GM18907 (cell line): ENCODE measurements around the gene GATA6.
"Not testable (repeated sequence)": the region's sequence is repeated elsewhere in the genome, so short reads cannot be mapped to it uniquely, and the experiment has no call there.

Experiments used
- ATAC-seq: cut with Tn5 transposase; IDR thresholded peaks from one replicate; pipeline ENCODE4 v1.9.1; 2021; ENCODE audit warnings: mild to moderate bottlenecking, moderate library complexity; ENCODE audit not compliant: unreplicated experiment

GATA6 gene

DNA sequence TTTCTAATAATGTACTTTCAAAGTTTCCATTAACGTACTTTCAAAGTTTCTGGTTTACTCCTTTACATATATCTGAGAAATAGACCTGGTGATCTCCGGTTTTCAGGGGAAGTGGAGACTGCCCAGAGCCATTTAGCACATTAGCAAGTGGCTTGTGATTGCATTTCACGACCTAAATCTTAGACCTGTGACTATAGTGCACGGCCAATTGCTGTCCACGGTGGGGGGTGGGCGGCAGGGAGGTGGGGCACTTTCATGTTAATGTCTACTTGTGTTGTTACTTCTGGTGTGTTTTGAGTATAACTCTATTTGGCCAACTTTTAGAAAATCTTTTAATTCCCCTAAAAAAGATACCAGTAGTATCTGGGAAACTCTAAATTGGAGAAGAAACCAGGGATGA, 11.3 kb downstream of the GATA6 start:
- ATAC-seq: no peak

DNA sequence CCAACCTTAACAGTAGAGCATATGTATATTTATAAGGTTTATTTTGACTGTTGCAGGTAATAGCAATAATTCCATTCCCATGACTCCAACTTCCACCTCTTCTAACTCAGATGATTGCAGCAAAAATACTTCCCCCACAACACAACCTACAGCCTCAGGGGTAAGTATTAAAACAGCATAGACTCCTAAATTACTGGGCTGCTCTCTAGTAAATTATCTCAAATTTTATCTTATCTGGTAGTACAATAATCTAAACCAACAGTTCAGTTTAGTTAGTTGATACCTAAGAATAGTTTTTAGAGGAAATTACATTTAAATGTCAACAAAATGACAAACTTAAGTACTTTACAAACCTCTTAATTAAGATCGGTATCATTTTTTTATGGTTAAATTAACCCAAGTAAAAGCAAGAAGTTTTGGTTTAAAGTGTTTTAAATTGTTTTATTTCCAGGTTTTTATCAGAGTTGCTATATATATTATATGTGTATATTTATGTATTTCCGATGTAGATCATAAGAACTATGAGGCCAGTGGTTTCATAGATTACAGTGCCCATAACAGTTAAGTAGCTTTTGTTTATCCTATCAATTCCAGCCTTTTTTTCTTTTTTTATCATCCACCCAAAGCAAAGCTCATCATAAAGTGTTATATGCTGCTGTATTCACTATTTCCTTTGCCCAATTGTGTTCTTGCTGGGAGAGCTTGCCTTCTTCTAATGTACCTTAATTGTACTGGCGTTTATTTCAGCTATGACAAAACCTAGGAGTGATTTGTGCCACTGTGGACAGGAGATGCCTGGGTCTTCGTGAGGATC, 13.7 kb downstream of the GATA6 start:
- ATAC-seq: no peak

DNA sequence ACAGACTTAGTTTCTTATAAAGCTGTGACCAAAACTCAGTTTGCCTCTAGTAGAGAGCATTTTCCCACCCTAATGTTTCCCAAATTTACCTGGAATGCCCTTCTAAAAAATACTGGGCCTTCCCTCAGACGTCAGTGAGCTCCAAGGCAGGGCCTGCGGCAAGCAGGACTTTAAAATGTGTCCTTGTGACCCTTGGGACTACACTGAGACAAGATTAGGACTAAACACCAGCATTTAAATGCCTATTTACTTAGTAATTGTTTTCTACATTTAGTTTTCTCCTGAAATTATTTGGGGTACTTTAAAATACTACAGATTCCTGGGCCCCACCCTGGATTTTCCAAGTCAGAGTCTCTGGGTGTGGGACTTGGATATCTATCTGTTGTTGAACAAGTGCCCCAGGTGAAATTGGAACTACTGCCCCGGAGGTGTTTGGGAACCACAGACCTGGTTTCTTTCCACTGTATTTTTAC, 14.3 kb downstream of the GATA6 start:
- ATAC-seq: no peak

DNA sequence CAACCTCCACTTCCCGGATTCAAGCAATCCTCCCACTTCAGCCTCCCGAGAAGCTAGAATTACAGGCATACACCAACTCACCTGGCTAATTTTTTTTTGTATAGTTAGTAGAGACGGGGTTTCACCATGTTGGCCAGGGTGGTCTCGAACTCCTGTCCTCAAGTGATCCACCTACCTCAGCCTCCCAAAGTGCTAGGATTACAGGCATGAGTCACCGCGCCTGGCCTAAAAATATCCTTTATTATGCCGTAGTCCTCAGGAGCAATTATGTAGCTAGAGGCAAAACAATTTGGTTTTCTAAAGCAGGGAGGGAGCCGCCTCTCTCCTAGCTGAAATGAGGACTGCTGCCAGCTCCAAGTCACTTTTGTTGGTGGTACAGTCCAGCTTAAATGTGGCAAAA, 15.2 kb downstream of the GATA6 start:
- ATAC-seq: not testable (repeated sequence)

DNA sequence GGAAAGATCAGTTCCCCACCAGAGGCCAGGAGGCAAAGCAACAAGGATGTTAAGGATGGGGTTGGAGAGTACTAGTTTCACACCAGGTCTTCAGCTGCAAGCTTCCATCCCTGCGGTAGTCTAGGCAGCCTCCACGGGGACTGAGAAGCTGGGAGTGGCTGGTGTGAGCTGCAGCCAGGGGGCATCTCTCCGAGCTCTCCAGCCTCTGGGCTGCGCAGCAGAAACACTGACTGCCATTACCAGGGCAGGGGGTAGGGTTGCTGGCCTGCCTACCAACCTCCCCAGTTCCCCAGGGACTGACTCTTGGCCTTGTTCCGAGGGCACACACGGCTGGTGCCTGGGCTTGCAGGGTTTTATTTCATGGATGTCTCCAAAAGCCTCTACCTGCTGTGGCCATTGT, 15.9 kb downstream of the GATA6 start:
- ATAC-seq: no peak

DNA sequence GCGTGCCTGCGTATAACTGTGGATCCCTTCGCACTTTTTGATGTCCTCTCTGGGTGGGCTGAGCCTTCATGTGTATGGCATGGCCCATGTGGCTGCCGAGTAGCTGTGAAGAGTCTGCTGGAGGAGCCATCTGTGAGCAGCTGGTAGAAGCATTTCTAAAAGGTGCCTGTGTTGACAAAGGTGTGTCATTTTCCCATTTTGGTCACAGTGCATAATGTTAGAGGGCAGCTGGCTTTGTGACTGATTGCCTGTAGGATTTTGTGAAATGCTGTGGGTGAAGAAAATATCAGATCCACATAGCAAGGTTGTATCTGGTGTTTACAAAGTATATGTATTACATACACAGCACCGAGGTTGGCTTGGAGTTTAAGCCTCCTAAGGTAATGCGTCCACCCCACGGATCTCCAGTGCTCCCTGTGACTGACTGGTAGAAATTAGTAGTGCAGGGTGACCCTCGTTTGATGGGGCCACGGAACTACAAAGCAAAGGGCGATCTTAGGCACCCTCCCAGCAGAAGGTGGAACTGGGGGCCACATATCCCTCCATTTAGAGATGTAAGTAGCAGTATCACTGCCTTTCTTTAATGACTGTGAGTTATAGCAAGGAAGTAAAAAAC, 16.5 kb downstream of the GATA6 start:
- ATAC-seq: no peak

DNA sequence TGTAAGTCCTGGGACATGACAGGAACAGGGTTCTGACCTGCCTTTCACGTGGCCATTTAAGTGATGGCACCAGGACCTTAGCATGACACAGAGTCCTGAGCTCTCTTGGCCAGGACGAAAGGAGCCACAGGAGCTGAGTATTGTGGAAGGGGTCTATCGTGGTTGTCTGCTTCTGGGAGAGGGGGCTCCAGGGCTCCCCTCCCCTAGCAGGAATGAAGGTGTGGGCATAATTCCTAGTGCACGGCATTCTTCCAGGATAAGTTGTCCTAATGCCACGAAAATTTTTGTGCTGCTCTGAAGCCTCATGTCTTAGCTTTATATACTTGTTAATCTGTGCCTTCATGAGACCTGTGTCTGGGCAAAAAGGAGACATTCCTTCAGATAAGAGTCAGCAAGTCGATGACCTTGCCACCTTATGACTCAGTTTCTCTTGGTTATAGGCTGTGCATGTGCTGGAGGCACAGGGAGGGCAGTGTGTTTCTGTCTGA, 17.1 kb downstream of the GATA6 start:
- ATAC-seq: no peak

DNA sequence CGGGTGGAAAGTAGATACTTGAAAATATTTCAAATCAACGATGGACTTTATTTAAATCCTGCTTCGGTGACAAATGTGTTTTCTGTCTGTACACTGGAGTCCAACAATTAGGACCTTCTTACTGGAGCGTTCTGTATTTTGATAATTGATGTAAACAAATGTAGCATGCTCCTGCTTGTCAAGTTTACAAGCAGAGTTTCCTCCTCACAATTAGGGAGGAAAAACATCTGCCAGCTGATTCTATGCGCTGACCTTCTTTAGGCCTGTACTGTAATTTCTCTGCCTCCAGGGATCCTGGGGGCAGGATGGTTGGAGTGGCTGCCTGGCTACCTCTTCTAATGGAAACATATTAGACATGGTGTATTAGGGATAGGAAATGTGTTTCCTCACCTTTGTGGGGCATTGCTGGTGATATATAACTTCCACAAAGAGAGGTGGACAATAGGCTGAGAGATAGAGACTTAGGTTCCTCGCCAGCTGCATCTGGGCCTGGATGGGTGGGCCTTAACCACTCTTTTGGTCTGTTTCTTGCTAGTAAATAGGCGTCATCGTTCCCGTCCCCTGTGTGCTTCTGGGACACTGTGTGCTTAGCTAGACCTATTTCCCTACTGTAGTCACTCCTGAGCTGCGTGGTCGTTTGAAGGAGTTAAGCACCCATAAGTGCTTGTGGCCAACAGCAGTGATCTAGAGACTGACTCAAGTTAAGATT, 19.3 kb downstream of the GATA6 start:
- ATAC-seq: no peak

DNA sequence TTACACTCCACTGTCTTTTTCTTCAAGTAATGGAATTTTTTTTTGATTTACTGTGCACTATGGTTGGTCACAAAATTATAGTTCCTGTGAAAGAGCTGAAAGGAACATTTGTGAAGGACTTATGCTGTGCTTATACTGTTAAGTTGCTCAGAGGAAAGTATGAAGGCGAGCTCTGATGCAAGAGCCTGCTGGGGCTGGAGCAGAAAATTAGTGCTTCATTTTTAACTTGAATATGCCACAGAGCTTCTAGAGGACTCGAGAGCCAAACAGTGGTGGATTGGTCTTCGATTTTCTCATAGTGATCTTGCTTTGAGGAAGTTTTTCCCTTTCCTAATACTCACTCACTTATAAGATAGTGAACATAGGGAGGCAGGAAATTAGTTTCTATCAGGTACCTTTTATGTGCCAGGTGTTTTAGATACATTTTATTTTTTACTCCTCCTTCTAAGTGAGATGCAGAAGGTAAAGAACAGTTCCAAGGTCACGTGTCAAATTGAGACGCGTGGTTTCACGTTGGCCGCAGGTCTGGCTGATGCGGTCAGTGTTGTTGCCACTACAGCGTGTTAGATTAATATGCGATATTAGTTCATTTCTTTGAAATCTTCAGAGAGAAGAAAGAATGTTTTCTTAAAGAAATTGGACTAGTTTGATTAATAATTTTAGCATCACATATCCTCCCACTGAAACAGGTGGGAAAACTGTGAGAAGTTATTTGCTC, 20.2 kb downstream of the GATA6 start:
- ATAC-seq: no peak

DNA sequence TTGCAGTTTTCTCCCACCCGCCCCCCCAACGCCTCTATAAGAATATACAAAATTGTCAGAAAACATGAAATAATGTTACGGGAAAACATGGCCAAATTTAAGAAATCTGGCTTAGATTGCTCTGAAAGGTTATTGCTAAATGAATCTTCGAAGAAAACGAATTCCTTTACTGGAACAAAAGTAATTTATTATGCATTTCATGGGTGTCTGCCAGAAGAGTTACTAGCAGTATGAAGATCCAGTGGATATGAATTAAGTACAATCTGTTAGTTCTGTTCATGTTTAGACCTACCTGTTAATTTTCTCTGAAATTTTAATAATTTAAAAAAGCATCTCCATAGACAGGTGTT, 21.9 kb downstream of the GATA6 start:
- no peak for ATAC-seq

DNA sequence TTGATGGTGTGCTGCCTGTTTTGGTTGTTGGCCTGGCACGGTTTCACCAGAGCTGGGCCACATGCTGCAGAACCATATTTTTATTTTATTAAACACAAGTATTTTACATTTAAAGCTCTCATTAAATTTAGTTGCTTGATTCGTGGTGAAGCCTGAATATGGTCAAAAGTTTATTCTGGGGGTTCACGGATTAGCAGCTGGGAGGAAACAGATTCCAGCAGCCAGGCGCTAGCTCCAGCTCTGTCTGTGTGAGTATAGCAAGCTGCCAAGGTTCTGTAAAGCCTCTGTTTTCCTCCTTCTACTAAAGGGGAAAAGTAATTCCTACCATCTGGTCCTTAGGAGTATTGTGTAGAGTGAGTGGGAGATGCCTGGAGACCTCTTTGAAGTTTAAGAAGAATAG, 22.5 kb downstream of the GATA6 start:
- ATAC-seq: no peak

DNA sequence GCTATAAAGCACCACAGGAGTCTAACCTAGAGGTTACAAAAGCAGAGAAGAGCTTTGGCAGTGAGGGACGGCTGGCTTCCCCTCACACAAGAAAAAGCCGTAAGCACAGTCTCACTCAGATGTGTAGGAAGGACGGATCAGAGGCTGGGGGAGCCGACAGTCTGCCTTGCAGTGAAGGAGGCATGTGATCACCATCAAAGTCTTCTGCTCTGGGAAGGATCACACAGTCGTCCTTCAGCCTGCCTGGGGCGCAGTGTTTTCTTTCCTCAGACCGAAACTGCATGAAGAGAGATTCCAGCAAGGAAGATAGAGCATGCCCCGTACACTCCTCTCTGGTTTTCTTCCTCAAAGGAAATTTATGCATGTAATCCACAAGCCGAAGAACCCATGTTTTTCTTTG, 24.1 kb downstream of the GATA6 start:
- no peak for ATAC-seq

DNA sequence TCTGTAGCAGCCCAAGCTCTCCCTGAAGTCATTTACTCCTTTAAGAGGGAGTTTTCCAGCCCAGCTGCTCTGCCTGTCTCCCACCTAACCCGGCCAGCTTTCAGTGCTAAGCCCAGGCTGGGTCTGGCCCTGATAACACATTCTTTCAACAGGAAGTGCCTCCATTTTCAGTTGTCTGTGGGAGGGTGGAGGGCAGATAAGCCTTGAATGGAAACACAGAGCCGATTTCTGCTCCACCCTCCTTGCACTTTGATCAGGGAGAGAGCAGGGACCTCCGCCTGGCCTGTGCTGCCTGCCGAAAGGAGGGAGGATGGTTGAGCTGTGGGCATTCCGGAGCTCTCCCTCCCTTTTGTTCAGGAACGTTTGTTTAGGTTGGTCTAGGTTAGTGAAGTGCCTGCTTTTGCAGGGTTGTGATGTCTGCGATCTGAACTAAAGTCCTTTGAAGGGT, 24.8 kb downstream of the GATA6 start:
- ATAC-seq: no peak

DNA sequence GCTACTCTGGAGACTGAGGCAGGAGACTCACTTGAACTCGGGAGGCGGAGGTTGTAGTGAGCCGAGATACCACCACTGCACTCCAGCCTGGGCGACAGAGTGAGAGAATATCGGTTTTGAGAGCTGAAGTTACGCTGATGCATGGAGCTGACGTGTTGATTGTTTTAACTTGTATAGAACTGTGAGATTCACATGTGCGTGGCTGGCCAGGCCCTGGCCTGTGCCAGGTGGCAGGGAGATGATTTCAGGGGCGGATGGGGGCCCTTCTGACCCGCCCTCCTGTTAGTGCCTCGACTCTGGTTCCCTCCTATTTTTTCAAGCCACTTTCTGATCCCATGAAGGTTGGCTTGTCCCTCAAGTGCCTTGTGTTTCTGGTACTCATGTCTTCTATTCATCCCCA, 25.7 kb downstream of the GATA6 start:
- ATAC-seq: no peak

DNA sequence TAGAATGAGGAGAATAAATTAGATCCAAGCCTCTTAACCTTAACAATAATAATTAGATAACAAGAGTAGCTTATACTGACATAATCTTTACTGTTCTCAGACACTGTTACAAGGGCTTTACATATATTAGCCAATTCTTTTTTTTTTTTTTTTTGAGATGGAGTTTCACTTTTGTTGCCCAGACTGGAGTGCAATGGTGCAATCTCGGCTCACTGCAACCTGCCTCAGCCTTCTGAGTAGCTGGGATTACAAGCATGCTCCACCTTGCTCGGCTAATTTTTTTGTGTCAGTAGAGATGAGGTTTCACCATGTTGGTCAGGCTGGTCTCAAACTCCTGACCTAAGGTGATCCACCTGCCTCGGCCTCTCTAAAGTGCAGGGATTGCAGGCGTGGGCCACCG, 27.6 kb downstream of the GATA6 start:
- ATAC-seq: not testable (repeated sequence)

DNA sequence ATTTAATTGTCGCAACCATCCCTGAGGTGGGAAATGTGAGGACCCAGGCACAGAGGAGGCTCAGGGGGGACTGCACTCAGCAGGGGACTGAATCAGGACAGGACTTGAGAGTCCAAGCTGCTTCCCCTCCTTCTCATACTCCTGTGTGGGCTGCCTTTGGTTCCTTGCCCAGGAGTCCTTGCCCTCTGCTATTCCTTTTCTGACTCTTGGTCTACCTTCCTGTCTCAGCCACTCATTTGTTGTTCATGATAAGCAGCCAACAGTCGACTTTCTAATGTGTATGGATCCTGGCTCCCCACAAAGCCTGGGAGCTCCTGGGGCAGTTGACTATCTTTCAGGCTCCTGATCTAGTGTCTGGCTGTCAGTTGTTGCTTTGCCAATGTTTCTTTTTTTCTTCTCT, 28.3 kb downstream of the GATA6 start:
- no peak for ATAC-seq

DNA sequence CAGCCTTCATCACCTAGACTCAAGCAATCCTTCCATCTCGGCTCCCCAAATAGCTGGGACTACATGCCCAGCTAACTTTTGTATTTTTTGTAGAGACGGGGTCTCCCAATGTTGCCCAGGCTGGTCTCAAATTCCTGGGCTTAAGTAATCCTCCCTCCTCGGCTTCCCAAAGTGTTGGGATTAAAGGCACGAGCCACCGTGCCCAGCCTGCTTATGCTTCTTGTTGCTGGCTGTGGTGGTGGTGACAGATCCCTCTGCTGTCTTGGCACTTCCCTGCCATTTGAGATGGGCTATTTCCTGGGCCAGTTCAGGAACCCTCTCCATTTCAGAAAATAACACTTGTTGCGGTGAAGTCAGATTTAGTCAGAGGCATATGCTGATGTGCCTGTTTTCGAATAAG, 28.8 kb downstream of the GATA6 start:
- ATAC-seq: no peak

DNA sequence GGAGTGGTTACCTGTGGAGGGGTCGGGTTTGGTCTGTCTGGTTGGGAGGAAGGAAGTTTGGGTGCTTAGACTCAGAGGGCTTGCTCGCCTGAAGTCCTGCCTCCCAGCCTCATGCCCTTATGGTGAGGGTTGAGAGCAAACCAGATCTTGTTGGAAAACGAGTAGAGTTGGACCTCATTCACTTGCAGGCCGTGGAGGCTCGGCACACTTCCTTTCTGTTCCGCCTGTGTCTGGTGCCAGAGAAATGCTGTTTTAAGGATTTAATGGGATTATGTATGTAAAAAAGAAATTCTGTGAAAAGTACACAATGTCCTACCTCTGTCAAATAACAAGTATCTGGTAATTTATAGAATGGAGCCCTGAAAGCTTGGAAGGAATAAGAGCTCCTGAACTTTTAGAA, 29.6 kb downstream of the GATA6 start:
- ATAC-seq: no peak

DNA sequence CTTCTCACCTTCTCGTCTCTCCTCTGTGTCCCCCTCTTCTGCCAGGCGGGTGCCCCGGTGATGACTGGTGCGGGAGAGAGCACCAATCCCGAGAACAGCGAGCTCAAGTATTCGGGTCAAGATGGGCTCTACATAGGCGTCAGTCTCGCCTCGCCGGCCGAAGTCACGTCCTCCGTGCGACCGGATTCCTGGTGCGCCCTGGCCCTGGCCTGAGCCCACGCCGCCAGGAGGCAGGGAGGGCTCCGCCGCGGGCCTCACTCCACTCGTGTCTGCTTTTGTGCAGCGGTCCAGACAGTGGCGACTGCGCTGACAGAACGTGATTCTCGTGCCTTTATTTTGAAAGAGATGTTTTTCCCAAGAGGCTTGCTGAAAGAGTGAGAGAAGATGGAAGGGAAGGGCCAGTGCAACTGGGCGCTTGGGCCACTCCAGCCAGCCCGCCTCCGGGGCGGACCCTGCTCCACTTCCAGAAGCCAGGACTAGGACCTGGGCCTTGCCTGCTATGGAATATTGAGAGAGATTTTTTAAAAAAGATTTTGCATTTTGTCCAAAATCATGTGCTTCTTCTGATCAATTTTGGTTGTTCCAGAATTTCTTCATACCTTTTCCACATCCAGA, 31.3 kb downstream of the GATA6 start:
- no peak for ATAC-seq

DNA sequence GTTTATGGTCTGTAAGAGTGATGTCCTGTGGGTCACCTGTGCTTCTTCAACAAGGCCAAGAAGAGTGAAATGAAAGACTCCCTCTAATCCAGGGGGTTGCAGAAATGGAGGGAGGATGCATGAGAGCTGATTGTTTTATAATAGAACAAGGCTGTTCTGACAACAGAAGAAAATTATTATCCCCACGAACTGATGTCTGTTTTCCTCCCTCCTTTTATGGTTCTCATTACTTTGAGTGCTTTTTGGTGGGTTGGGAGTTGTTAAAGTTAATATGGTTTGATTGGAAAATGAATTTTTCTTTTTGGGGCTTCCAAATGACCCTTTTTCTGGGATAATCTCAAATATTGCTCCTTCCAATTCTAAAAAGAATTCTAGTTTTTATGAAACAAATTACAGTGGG, 33.6 kb downstream of the GATA6 start:
- no peak for ATAC-seq
